HG03108 (cell line): ENCODE data around the gene RACGAP1.

Experiments
- ATAC-seq: cut with Tn5 transposase; IDR thresholded peaks from one replicate; pipeline ENCODE4 v1.9.1; 2021; ENCODE audit warnings: moderate library complexity; ENCODE audit not compliant: unreplicated experiment

The RACGAP1 gene

DNA sequence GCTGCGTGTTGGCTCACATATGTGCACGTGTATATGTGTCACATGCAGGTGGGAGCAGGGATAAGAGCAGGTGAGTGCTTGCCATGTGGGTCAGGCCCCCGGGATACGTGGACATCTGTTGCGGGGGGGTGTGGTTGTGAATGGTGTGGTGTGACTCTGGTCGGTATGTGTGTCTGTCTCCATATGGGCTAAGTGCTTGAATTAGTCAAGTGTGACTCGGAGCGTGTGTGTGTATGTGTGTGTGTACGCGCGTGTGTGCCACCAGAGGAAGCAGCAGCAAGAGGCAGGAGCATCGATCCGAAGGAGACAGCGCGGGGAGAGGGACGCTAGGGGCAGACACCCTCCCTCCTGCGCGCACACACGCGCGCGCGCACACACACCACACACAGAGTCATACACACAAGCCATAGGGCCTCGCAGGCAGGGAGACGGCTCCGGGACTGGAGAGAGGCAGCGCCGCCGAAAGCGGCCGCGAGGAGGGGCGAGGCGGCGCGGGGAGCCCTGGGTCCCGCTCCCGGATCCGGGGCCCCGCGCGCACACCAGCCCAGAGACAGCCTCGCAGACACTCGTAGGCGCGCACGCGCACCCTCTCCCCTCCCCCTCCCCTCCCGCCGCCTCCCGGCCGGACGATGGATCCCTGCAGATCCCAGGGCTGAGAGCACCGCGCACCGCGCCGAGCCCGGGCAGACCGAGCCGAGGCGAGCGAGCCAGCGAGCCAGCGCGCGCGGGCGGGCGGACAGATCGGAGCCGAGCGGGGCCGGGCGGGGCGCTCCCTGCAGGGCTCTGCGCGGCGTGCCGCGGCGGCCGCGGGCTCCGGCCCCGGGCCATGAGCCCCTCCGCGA is 31.9 kb upstream of the RACGAP1 start, which contains the start of gene ASIC1:
TSS of gene ASIC1 (plus strand) at position 597 of the 842 bp plus-strand sequence. CDS start 1,171 bp downstream, outside the sequence.
- ATAC-seq: no peak

DNA sequence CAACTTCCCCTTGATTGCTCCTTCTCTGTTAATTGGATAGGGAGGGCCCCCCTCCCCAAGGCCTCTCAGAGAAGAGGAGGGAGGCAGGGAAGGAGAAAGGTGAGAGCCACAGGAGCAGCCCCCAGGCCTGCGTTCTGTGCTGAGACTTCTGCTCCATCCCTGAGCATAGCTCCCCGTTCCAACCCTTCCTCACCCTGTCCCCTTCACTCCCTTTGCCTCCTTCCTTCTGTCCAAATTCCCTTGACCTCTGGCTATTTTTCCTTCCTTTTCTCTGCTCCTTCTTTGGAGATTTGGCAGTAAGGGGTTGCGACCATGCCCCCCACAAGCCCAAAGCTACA is 31.3 kb upstream of the RACGAP1 start:
- ATAC-seq: no peak

DNA sequence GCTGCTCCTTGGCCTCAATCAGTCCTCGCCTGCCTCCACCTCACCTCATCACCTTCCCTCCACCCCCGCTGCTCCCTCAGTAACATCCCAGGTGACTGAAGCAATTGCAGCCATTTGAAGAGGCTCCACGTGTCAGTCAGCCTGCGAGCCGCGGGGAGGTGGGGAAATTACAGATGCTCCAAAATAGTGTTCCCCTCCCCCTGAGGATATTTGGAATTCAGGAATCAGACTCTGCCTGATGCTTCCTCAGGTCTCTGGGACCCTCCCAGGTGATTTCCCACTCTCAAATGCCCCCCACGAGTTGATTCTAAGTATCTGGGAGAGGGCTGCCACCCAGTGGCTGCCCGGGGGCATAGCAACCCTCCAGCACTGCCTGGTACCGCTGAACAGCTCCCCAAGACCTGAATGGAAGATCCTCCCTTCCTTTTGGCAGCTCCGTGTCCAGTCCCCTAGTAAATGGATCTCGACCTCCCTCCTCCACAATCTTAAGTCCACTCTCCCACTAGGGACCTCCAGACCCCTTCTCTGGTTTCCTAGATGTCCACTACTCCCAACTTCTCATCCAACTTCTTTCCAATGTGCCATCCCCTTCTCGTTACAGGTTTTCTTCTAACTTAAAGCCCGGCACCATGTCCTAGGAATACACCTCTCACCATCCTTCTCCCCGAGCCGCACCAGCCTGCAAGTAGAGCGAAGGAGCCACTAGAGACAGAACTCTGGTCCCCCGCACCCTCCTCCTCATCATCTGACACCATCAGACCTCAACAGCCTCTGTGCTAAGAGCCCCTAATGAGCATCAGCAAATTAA is 30.7 kb upstream of the RACGAP1 start:
- ATAC-seq: no peak

DNA sequence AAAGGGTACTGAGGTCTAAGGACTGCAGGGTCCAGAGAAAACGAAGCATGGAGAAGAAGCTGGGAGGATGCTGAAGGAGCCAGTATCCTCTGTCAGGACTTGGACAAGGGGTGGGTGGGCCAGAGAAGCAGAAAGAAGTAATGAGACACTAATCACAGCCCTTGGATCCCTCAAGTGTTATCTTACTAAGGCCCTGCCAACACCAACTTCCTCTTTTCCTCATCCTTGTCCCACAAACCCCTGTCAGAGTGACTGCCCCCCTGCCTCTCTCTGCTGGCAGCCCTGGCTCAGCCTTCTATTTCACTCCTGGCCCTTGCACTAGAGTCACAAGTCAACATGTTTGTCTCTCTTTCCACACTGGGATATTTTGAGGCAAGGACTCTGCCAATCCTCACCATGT is 28.3 kb upstream of the RACGAP1 start:
- ATAC-seq: no peak

DNA sequence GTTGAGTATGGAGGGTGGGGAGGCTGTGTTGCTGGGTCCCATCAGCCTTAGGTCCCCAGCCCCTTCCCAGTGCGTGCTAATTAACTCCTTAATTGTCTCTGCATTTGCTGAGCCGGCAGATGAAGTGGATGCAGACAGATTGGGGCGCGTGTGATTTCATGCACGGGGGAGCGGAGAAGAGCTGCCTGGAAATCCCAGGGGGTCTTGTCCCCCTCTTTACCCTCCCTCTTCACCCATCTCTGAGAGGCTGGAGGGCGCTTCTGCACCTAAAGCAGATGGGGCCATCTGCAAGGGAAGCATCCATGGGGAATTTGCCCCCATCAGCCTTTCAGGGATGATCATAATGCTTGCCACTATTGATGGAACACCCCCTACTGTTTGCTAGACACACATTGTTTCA is 27.7 kb upstream of the RACGAP1 start:
- ATAC-seq: no peak

DNA sequence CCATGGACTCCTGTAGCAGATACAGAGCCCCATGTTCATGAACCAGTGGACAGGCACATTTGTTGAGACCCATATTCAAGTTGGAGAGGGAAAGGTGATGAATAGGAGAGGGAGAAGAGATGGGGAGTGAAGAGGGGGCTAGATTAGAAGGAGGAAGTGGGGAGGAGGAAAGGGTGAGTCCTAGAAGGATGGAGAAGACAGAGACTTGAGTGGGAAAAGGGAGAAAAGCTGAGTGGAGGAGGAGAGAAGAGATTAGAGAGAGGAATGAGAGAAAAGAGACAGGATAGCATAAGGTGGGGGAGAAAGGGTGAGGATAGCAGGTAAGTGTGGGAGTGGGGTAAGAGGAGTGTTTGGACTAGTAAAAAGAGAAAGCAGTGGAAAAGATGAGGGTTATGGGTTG is 27.2 kb upstream of the RACGAP1 start:
- ATAC-seq: no peak

DNA sequence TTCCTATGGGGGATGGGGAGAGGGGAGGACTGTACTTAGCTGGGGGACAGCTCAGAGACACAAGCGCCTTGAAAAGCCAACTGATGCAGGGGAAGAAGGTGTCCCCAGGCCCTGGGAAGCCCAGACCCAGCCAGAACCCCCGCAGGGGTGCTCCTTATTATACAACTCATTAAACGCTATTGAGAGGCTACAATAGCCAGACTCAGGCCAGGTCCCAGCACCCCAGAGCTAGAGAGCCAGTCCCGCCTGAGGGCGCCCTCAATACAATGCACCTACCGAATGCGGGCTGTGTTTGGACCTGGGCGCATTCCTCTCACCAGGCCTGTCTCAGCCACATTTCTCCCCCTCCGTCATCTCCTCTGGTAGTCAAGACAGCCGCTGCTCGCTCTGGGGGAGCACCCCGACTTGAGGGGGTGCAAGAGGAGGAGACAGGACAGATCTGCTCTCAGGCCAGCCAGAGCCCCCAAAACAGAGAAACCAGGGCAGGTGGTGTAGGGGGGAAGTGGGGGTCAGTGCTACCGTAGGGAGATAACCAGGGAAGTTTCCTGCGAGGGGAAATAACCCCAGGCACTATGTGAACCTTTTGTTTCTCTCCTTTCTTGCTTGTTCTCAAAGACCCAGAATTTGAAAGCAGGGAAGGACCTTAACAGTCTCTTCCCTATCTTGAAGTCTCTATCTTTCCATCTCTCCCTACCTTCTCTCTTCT is 26.0 kb upstream of the RACGAP1 start:
- no peak for ATAC-seq

DNA sequence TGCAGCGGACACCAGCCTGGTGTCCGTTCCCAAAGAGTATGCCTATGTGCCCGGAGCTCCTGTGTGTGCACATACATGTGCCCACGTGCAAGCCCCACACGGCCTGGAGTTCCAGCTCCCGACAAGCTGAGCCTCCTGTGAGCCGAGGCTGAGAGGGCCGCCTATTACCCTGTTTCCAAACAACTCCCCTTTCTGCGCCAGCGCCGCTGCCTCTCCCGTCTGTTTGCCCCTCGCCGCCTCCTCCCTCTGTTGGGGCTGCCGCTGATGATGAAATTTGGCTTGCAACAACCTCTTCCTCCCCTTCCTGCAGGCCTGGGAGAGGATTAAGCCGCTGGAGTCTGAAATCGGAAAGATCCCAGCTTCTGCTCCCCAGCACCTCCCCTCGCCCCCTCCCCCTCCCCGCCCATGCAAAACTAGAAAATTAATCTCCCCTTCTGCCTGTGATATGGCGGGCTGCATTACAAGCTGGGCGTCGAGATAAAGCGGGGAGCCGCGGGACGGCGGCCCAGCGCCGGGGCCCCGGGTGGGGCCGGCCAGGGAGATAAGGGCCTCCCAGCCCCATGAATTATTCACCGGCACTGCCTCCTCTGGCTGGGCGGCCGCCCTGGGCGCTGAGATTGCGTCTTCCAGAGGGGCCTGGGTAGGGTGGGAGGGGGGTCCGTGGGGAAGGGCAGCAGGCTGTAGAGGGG is 25.3 kb upstream of the RACGAP1 start:
- no peak for ATAC-seq

DNA sequence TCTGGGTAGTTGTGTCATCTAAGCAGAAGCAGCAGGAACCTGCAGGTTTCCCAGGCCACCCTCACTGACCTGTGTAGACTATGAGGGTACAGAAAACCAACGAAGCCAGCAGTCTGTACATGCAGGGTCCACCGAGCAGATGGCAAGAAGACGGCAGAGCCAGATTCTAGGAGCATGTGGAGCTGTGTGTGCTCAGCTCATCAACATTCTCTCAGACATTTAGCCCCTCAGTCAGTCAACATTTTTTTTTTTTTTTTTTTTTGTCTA is 24.8 kb upstream of the RACGAP1 start:
- ATAC-seq: no peak

DNA sequence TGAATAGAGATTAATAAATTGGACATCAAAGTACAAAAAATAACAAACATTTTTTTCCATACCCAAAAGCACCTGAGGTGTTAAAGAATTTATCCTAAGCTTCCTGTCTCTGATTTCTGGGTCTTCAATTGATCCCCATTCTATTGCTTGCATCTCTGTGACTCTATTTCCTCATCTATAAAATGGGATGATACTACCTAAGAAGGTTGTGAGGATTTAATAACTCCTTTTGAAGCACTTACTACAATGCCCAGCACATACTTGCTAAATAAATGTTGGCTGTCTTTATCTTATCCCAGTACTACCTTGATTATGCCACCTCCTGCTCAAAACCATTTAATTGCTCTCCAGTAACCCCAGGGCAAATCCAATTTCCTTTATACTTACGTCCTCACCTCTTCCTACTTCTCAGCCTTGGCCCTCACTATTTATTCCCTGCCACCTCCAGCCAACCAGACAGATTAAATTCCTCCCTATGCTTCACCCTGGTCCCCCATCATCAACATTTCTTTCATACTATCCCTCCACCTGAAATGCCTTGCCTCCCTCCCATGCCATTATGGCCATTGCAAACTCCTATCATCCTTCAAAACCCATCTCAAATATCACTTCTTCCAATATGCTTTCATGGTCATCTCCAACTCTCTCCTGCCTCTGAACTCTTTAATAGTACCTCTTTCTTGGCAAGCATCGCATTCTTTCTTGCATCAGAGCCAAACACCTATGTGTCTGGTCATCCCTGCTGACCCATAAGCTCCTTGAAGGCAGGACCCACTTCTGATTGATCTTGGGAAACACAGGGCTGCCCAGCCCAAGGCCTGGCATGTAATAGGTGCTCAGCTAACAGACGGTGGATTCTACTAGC is 24.2 kb upstream of the RACGAP1 start:
- no peak for ATAC-seq

DNA sequence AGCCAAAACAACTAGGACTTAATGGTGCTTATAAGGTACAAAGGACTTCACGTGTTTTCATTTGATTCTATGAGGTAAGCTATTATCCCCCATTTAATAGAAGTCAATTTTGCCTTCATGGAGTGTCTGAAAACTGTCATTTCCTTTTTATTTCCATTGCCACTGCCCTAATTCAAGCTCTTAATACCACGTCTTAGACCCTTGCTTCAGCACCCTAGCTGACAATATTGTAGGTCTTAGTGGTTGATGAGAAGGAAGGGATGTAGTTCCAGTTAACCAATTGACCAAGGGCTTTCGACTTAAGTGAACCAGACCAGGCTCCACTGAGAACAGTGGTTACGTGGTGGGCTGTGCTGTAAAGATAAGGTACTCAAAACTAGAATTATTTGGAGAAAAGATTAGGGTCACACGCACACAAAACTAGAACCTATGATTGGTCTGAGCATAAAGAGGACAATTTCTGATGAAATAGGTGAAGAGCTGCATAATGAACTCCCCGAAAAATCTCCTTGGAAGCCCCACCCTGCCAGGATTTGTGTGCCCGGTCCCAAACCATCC is 22.5 kb upstream of the RACGAP1 start:
- no peak for ATAC-seq

DNA sequence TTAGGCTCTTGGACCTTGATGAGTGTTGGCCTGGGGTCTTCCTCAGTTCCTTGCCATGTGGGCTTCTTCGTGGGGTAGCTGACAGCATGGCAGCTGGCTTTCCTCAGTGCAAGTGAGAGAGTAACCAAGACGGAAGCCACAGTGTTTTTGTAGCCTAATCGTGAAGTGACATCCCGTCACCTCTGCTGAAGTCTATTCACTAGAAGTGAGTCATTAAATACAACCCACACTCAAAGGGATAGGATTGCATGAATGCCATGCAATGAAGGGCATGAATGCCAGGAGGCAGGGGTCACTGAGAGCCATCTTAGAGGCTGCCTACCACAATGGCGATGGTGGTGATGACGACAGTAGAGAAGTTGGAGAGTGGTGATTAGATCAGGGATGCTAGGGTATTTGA is 18.6 kb upstream of the RACGAP1 start:
- ATAC-seq: no peak

DNA sequence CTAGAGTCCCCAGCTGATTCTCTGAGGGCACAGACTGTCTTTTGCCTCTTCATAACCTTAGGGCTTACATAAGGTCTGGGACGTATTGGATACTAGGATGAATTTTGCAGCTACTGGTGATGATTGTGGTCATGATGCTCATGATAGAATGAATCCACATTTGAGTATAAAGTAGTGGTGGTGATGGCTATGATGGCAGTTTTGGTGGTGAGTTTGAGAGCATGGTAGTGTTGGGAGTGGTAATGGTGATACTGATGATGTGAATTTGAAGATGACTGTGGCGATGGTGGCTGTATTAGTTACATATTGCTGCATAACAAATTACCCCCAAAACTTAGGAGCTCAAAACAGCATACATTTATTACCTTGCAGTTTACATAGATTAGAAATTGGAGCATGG is 18.0 kb upstream of the RACGAP1 start:
- ATAC-seq: no peak

DNA sequence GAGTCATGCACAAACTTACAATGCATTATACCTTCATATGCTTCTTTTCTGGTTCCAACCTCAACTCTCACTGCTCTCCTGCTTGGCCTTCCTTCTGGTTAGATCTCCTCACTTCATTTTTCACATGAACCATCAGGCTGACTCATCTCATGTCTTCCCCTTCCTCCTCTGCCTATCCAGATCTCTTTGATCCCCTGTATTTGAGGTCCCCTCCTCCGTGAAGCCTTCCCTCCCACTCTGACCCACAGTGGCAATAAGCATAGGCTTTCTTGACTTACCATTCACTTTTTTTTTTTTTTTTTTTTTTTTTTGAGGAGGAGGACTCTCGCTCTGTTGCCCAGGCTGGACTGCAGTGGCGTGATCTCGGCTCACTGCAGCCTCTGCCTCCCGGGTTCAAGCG is 17.4 kb upstream of the RACGAP1 start:
- no peak for ATAC-seq

DNA sequence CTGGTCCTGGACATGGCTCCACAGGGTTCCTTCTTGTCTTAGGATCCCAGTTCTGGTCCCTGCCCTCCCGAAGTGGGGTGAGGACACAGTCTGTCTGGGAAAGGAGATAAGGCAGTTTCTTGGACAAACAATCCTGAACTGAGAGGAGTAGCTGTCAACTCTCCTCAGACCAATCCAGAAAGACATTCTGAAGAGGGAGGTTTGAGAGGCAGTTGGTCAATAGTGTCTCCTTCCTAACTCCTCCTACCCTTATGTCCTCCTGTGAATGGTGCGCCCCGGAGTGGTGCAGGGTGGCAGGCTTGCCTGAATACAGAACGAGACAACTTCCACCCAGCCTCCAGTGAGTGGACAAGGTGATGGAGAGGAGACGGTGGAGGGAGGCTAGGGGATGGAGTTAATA is 16.7 kb upstream of the RACGAP1 start:
- ATAC-seq: no peak

DNA sequence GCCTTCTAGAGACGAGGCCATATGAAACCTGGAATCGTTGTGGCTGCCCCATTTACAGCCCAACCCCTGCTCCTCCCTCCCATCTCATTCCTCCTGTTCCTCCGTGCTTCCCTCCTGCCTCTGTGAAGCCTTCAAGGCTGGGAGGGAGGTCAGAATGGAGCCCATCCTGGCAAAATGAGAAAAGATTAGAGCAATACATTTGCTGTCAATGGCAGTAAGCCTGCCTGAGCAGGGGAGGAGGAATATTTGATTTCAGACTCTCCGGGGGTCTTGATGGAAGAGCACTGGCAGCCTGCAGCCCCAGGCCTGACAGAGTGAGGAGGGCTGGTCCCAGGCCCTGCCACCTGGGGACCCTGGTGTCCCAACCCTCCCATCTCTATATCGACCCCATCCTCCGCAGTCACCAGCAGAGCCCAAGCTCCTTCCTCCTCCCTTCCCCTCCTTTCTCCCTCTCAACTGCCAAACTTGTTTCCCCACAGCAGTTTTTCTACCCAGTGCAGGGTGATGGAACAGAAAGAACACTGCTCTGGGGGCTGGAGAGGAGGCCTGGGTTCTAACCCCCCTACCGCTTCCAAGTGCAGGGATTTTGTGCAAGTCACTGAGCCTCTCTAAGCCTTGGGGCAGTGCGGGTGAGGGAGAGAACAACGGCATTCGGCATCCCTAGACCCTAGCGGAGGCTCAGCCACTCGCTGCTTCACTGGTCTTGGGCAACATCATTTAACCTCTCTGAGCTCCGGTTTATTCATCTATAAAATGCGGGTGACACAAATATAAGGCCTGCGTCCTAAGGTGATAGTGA is 16.0 kb upstream of the RACGAP1 start:
- no peak for ATAC-seq

DNA sequence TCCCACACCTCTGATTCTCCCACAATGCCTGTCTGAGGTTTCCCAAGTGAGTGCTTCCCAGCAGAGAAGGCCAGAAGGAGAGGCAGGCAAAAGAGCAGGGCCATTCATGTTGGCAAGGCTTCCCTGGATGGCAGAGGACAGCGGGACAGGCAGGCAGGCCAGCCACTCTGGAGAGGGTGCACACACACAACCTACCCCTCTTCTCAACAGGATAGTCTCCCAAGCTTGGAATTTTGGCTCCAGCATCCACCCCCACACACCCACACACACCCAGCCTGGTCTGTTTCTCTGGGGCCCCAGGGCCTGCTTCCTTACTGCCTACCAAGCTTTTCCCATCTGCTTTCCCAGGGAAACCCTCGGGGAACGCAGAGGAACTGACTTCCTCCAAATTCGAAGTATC is 15.4 kb upstream of the RACGAP1 start:
- ATAC-seq: no peak

DNA sequence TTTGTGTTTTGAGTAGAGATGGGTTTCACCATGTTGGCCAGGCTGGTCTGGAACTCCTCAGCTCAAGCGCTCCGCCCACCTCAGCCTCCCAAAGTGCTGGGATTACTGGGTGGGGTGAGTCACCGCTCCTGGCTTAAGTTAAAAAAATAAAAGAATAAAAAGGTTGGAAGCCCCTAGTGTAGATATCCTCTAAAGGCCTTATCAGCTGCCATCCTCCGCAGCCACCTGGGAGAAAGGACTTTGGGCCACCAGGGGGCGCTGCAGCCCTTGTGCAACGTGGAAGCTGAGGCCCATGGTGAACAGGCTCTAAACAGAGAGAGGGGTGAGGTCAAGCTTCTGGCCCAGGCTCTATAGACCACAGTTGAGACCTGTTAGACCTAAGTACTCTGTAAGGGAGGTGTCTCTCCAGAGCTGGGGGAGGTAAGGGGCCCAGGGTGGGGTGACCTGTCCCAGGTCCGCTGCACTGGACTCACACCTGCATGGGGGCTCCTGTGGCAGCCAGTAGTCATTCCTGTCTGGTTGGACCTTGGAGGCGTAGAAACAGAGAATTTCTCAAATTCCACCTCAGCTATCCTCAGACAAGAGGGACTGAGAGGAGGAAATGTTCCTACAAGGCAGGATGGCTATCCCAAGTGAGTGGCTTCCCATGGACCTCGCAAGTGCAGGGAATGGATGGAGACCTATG is 14.0 kb upstream of the RACGAP1 start:
- ATAC-seq: no peak

DNA sequence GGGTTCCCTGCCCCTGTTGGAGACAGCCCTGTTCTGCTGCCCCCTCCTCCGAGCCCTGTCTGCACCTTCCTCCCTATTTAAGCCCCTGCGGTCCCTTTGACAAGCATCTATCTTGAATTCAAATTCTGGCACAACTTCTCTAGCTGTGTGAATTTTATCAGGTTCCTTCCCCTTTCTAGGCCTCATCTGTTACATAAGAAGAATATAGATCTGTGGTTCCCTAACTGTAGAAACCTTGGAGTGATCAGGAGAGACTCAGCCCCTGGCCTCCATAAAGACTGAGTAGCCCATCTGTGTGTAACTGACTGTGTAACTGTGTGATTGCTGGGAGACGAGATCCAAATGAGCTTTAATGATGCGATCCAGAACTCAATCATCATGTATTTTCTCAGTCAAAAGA is 13.0 kb upstream of the RACGAP1 start:
- no peak for ATAC-seq
